ENCODE data around the gene FOXN3.
"Not testable (repeated sequence)": the region's sequence is repeated elsewhere in the genome, so short reads cannot be mapped to it uniquely, and the experiment has no call there.

The FOXN3 gene

DNA sequence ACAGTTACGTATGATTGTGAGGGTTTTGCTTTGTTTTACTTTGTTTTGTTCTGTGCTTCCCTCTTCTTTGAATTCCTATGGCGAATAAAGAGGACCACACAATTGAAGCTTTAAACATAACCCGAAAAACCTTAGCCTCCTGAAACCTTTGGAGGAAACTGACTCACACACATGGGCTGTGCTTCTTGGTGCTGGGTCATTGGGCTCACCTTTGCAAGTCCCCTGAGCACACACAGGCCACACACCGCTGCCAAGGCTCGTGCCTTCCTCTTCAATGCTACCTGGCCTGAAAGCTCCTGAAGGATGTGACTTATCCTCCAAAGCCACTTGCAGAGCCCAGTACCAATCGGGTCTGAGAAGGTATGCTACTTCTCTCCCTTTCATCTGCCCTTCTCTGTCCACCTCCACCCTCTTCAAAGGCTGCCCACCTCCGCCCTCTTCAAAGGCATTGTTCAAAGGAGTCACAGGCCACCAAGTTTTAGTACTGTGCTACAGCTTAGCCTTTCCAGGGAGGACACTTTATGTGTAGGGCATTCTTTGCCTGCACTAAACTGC is 114.6 kb downstream of the FOXN3 start:
- no peak for DNase-seq

DNA sequence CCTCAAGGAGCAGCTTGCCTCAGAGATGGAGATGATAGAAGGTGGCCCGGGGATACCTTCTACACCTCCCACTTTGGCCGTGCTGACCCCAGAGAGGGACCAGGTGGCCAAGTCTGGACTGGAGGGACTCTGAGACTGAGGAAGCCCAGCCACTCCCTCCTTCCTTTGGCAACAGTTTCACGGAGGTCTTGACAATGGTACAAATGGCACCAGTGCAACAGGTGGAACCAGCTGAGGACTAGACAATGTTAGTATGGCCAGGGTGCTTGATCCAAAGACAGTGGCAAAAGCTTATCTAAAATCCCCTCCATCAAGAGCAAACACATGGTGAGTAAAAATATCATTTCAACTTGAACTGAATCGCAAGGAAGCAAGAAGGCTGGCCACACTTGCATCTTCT is 117.4 kb downstream of the FOXN3 start:
- DNase-seq, result no peak

DNA sequence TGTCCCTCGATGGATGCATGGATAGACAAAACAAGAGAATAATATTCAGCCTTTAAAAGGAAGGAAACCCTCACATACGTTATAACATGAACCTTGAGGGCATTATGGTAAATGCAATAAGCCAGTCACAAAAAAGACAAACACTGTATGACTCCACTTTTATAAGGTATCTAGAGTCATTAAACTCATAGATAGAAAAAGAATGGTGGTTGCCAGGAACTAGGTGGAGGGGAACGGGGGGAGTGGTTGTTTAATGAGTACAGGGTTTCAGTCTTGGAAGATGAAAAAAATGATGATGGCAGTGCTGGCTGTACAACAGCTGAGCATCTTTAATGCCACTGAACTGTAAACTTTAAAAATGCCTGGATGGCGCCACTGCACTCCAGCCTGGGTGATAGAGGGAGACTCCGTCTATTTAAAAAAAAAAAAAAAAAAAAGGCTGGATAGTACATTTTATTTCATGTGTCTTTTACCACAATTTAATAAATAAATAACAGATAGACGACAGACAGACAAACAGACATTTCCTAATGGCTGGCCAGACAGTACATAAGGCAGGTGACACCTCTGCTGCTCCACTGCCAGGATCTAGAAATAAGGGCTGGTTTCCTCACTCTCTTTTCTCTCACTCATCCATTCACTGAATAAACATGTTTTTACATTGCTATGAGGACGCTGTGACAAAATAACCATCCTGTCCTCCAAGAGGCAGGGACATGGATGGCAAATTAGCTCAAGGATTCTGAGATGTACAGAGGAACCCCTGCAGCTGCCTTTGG is 118.8 kb downstream of the FOXN3 start:
- DNase-seq, result no peak

DNA sequence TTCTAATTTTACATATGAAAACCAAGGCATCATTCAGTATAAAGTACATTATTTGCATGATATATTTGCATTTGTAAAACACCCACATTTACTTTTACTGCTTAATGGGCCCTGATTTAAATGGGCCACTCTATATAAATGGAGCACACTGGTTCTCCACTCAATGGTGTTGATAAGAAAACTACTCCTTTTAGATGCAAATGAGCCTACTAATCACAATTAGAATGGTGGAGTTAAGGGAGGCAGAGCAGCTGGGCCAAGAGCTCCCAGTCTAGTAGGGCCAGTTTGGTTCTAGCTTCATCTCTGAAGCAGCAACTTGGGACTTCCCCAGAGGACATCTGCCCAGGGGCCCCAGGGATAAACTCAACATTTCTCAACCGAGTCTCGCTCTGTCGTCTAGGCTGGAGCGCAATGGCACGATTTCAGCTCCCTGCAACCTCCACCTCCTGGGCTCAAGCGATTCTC is 120.7 kb downstream of the FOXN3 start:
- DNase-seq, result no peak

DNA sequence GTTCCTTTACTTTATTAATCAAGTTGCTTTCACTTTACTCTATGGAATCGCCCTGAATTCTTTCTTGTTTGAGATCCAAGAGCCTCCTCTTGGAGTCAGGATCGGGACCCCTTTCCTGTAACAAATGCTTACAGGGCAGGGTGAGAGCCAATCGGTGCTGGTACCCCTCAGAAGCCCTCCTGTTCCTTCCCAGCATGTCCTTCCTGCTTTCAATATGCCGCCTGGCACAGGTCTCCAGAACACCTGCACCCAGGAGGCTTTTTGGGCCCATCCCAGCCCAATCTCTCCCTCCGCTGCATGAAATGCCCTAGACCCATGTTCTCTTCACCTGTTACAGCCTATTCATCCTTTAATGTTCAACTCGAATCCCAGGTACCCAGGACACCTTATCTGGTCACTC is 122.2 kb downstream of the FOXN3 start:
- DNase-seq, result no peak

DNA sequence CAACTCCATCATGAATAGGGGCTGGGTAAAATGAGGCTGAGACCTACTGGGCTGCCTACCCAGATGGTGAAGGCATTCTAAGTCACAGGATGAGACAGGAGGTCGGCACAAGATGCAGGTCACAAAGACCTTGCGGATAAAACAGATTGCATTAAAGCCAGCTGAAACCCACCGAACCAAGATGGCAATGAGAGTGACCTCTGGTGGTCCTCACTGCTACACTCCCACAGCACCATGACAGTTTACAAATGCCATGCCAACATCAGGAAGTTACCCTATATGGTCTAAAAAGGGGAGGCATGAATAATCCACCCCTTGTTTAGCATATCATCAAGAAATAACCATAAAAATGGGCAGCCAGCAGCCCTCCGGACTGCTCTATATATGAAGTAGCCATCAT is 122.6 kb downstream of the FOXN3 start:
- not testable (repeated sequence) for DNase-seq

DNA sequence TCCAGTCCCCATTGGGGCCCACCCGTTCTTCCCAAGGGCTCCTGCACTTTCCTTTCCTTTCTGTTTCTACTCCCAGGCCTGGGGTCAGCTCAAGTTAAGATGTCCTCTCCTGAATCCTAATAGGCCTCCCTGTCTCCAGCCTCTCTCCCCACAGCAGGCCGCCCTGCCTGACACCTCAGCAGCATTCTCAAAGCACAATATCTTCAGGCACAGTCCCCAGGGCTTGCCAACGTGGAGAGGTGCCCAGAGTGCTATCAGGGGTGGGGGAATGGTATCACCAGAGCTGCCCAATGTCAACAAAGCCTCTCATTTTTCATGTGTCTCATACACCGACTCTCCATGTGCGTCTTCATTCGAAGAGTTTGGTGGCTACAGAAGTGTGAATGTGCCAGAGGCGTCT is 123.0 kb downstream of the FOXN3 start:
- DNase-seq, result no peak

DNA sequence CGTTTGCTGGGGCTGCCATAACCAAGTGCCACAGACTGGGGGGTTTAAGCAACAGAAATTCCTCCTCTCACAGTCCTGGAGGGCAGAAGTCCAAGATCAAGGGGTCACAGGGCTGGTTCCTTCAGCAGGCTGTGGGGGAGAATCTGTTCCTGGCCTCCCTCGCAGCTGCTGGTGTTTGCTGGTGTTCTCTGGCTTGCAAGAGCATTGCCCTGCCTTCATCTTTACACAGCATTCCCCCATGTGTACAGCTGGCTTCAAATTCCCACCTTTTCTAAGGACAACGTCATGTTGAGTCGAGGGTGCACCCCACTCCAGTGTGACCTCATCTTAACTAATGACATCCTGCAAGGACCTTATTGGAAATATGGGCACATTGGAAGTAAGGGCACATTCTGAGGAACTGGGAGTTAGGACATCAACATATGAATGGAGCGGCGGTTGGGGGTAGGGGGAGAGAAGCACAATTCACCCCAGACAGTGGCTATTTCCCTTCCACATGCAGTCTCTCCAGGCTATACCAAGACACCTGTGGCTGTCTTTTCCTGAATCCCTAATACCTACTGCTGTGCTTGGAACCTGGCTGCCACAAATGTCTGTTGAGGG is 123.6 kb downstream of the FOXN3 start:
- DNase-seq, result no peak

DNA sequence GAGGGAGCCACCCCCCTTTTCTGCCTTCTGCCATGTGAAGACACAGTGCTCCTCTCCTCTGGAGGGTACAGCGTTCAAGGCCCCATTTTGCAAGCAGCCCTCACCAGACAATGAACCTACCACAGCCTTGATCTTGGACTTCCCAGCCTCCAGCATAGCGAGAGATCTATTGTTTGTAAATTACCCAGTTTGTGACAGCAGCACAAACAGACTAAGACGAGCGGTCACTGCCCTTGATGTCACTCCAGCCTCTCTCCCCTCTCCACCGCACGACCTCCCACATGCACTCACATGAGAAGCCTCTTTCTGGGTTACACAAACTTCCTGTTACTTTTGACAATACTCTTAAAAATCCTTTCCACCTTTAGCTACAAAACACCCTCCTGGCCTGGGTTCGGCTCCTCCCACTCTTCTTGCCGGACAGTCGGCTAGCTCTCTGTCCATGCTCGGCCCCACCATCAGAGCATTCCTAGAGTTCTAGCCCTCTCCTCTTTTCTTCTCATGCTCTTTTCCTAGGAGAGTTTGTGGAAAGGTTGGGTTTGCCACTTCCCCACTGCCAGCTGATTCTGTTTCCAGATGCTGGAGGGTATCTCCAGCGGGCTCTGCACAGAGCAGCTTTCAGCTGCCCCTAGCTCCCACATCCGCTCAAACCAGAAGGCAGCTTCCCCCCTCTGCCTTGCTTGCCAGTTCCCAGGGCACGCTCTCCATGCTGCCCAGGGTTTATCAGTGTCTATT is 124.3 kb downstream of the FOXN3 start:
- no peak for DNase-seq

DNA sequence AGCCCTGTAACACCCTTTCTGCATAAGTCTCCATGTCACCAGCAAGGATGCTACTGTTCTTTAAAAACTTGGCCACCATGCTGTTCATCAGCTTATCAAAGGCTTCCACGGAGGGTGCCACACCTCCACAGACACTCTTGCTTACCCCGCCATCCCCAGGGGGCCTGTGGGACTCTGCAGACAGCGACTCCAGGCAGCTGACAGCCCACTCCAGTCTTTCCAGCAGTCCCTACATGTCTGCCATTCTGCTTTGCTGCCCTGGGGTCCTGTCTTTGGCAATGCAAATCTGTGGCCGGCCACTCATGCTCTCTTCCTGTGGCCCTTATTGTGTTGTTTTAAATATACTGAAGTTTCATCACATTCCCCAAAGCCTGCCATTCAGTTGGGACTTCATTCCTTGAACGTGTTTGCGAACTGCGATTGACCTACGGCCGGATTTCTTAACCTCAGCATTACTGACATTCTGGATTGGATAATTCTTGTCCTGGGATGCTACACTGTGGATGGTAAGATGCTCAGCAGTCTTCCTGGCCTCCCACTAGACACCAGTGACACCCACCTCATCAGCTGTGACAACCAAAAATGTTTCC is 125.6 kb downstream of the FOXN3 start:
- no peak for DNase-seq

DNA sequence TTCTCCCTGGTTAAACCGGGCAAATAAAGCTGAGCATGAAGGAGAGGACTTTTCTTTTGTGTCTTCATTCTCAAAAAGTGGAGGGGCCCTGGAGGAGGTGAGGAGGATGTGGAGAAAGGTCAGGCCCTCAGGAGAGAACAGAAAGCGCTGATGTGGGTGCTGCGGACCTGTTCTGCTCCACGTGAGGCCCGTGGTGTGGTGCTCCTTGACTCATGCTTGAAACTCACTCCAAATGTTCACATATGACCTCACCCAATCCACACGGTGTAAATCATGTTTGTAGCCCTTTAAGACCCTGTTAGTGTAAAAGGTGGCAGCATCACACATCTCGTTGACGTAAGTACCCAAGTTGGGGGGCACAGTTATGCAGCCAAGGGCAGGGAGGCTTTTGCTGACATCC is 126.2 kb downstream of the FOXN3 start:
- DNase-seq, result no peak

DNA sequence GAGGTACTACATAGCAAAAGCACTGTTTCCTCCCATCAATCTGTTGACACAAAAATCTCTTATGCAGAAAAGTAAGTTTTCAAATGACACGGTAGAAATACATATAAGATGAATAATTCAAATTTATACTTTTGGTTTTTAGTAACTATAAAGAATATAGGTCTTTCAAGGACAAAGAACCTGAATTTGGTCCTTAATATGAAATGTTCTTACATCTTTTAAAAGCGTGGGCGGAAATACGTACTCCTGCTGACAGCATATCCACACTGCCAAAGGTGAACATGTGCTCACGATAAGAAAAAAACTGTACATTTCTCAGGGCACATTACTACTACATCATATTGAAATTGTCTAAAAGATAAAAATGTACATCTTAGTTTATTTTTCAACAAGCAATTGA is 127.6 kb downstream of the FOXN3 start:
- DNase-seq, result no peak

DNA sequence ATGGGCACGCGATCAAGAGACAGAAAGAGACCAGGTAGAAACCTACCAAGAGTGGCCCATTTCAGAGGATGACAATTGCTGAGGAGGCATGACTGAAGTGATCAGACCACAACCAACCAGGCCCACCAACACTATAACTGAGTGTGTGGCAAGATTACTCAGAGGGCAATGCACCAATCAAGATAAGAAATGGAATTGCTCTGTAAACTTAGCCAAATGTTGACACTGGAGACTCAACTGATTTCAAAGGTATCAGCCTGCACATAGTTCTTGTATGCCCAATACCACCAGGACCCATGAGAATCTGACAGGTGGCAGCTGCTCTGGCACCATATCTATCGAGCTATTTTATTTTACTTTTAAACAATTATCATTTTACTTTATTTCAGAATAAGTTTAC is 128.9 kb downstream of the FOXN3 start:
- DNase-seq, result no peak

DNA sequence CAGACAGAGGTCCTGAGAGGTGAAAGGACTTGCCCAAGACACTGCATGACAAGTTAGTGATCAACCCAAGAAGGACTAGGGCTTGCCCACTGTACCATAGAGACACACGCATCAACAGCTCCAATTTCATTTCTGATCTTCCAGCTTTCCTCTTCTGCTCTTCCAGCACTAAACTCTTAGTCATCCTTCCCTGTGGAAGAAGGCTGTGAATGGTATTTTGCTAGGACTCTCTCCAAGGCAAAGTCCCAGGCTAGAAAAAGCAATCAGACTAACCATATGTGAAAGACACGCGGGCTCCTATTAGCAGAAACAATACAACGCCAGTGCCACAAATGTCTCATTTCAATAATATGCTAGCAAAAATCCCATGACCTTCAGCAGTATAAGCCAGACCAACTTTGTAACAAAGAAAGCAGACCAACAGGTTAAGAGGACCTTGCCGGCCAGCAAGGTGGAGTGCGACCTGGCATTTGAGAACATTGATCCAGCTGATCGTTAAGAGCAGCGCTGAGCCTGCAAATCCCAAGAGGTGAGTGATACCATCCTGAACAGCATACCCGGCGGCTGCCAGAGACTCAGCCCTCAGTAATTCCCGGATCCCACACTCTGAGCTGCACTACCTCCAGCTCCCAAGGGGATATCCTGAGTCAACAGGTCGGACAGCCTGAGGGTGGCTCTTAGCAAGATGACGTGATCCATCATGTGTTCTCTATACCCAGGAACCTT is 132.5 kb downstream of the FOXN3 start:
- no peak for DNase-seq

DNA sequence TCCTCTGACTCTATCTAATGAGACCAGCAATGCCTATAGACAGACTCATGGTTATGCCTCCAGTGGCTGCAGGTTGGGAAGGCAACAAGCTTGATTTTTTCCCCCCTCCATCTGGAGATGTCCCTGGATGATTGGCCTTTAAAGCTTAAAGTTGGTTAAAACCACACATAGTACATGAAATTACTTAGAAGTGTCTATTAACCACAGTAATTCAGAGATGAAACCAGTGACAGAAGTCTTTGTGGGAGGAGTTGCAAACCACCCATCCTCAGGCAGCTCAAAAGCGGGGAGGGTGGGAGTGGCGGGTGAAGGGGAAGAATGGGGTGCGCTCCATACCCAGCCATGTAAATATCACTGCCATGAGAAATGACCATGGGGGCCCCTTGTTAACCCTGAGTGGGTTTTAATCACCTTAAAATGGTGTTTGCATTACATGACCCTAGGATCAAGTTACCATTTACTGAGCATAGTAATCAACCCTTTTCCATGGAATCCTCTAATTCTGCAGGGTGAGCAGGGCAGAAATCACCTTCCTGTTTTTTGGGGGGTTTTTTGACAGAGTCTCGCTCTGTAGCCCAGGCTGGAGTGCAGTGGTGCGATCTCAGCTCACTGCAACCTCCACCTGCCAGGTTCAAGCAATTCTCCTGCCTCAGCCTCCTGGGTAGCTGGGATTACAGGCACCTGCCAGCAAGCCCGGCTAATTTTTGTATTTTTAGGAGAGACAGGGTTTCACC is 133.5 kb downstream of the FOXN3 start:
- no peak for DNase-seq

DNA sequence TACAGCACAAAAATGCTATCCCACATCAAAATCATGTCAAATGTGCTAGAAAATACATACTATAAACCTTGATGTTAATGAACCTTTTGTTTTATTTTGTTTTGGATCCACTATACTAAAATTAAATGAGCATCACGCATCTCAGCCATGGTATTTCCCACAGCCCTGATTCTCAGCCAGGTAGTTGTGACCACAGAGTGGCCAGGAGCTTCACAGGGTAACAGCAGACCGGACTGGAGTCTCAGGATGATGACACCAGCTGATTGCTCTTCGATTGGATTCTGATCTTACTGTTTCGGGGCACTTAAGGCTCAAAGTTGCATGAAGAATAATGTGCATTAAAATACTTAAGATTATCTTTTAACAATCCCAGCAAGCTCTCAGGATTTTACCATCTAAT is 134.8 kb downstream of the FOXN3 start:
- no peak for DNase-seq

DNA sequence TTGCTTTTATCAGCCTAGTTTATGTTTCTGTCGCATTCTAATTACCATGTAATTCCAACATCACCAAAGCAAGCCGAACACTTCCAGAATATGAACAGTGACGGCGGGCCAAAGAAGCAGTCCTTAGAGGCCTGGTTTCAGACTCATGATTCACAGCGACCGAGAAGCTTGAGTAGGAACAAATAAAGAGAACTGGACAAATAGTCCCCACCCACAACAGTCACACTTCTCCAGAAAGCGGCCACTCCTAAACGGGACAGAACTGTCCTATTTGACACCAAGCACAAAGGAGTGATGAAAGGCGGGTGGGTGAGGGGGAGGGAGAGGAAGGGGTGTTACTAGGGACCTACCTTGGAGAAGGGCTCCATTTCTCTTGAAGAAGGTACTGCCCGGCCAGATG is 136.4 kb downstream of the FOXN3 start:
- no peak for DNase-seq

DNA sequence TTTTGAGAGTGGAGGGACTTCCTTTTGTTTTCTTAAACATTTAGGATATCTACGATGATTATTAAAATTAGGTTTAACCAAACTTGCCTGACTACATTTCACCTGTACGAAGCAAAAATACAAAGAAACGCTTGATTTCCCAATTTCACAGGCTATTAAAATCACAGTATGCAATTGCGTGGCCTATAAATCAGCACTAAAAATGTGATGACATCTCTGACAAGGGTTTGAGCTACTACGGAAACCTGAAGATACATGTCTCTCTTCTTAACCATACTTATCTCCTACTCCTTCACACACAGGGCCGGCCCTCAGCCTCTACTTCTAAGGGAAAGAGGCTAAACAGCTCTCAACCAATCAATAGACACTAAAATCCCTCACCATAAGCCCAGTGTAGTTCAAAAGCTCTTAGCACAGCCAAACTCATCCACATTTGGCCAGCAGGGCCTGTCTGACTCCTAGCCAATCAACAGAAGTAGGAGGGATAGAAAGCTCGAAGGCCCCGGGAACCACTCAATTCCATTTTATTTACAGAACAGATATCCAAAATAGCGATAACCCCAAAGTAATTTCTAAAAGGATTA is 137.3 kb downstream of the FOXN3 start:
- DNase-seq, result no peak

DNA sequence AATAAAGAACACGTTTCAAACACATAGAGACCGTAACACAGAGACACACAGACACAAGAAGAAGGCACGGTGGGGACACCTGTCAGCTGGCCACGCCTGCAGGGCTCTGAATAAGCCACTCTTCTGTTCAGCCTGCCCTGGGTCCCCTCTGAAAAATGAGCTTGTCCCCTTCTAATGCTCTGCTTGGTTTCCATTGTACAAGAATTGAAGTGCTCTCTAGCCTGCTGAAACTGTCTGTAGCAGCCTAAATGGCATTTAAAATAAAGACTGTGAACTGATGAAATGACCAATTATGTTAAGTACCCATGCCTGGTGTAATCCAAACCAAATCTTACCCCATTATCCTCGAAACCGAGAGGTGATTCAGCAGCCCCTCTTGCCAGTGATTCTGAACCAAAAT is 139.8 kb downstream of the FOXN3 start:
- no peak for DNase-seq

DNA sequence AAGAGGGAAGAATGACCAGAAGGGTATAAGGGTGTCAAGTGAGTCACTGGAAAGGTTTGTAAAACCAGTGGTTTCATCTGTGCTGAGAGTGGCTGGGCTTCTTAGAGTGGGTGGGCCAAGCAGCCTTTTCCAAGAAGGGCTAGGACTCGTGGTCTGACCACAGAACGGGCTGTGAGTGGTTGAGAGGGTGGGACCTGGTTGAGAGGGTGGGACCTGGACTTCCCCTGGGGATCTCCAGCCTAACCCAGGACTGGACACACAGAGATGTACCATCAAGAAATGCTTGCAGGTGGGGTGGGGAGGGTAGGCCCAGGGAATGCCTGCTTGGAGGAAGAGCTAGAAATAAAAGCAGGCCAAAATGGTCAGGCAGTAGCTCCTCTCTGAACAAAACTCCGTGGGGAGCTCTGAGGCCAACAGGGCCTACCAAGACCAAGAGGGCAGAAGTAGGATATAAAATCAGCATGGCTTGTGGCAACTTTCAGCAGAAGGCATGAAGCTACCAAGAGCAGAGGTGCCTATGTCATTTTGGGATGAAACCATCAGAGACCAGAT is 140.5 kb downstream of the FOXN3 start:
- no peak for DNase-seq
